ENCODE results near the gene DPPA2.
"Not testable (repeated sequence)": the region's sequence is repeated elsewhere in the genome, so short reads cannot be mapped to it uniquely, and the experiment has no call there.

Gene DPPA2

GRCh38 chr3:109316162-109316730 lies at the start of gene DPPA2:
Gene DPPA2, minus strand, starts transcription at chr3:109316517. Its CDS starts 1,975 bp downstream, at chr3:109314542.
- DNase-seq (ENCODE audit: insufficient read length, low spot score): no peak

GRCh38 chr3:109364088-109364487 lies 47.8 kb upstream of the DPPA2 start:
- no peak for FAIRE-seq

More at GRCh38 chr3:109316162-109316730, at the start of gene DPPA2:
- no peak for FAIRE-seq

GRCh38 chr3:109363634-109364033 lies 47.3 kb upstream of the DPPA2 start:
- DNase-seq (ENCODE audit: insufficient read length, low spot score): no peak
- FAIRE-seq: no peak

More at GRCh38 chr3:109364088-109364487, 47.8 kb upstream of the DPPA2 start:
- DNase-seq (ENCODE audit: insufficient read length, low spot score): no peak

GRCh38 chr3:109362823-109363222 lies 46.5 kb upstream of the DPPA2 start:
- FAIRE-seq: no peak

GRCh38 chr3:109358809-109359208 lies 42.5 kb upstream of the DPPA2 start:
- DNase-seq (ENCODE audit: insufficient read length, low spot score); FAIRE-seq: not testable (repeated sequence)

More at GRCh38 chr3:109362823-109363222, 46.5 kb upstream of the DPPA2 start:
- no peak for DNase-seq (ENCODE audit: insufficient read length, low spot score)

GRCh38 chr3:109356442-109357155 lies 40.3 kb upstream of the DPPA2 start:
- FAIRE-seq (no peak), DNase-seq (ENCODE audit: insufficient read length, low spot score) (no peak)

- FAIRE-seq (no peak), DNase-seq (ENCODE audit: insufficient read length, low spot score) (no peak)
These were observed 39.5 kb upstream of the DPPA2 start for GRCh38 chr3:109355625-109356441.

GRCh38 chr3:109353057-109353456 lies 36.7 kb upstream of the DPPA2 start:
- DNase-seq (ENCODE audit: insufficient read length, low spot score) (no peak), FAIRE-seq (no peak)

GRCh38 chr3:109351231-109351630 lies 34.9 kb upstream of the DPPA2 start:
- FAIRE-seq (no peak), DNase-seq (ENCODE audit: insufficient read length, low spot score) (no peak)

GRCh38 chr3:109346770-109347295 lies 30.5 kb upstream of the DPPA2 start:
- FAIRE-seq: no peak

GRCh38 chr3:109346099-109346498 lies 29.8 kb upstream of the DPPA2 start:
- DNase-seq (ENCODE audit: insufficient read length, low spot score): no peak
- no peak for FAIRE-seq

More at GRCh38 chr3:109346770-109347295, 30.5 kb upstream of the DPPA2 start:
- no peak for DNase-seq (ENCODE audit: insufficient read length, low spot score)

- no peak for FAIRE-seq
- DNase-seq (ENCODE audit: insufficient read length, low spot score): no peak
These were observed 23.7 kb upstream of the DPPA2 start for GRCh38 chr3:109339714-109340648.

- FAIRE-seq: no peak
- no peak for DNase-seq (ENCODE audit: insufficient read length, low spot score)
These were observed 22.9 kb upstream of the DPPA2 start for GRCh38 chr3:109339197-109339596.

- FAIRE-seq (no peak), DNase-seq (ENCODE audit: insufficient read length, low spot score) (no peak)
These were observed 22.0 kb upstream of the DPPA2 start for GRCh38 chr3:109338322-109338721.

- FAIRE-seq (no peak), DNase-seq (ENCODE audit: insufficient read length, low spot score) (no peak)
These were observed 21.1 kb upstream of the DPPA2 start, which contains the start of gene DPPA4 for GRCh38 chr3:109337393-109337792. Gene DPPA4, minus strand, starts transcription at chr3:109337546. Its CDS starts 29 bp downstream, at chr3:109337517.

GRCh38 chr3:109336291-109336861 lies 20.1 kb upstream of the DPPA2 start:
- no peak for FAIRE-seq
- DNase-seq (ENCODE audit: insufficient read length, low spot score): no peak

- DNase-seq (ENCODE audit: insufficient read length, low spot score): no peak
These were observed 18.3 kb upstream of the DPPA2 start for GRCh38 chr3:109334572-109334971.

GRCh38 chr3:109331692-109332091 lies 15.4 kb upstream of the DPPA2 start:
- FAIRE-seq: no peak
- DNase-seq (ENCODE audit: insufficient read length, low spot score): no peak

More at GRCh38 chr3:109334572-109334971, 18.3 kb upstream of the DPPA2 start:
- no peak for FAIRE-seq

GRCh38 chr3:109330405-109330804 lies 14.1 kb upstream of the DPPA2 start:
- DNase-seq (ENCODE audit: insufficient read length, low spot score) (no peak), FAIRE-seq (no peak)
